ENCODE data around the gene EEF1AKMT3.

GRCh38 chr12:57793920-57794319 lies 21.5 kb downstream of the EEF1AKMT3 start:
- TF ChIP-seq CTCF (IDR thresholded peaks at IDR 0.05): no peak
- no peak for TF ChIP-seq CEBPB (IDR thresholded peaks at IDR 0.05)
- no peak for TF ChIP-seq JUN (IDR thresholded peaks at IDR 0.05)
- TF ChIP-seq PBX3 (IDR thresholded peaks at IDR 0.05): no peak
- no peak for TF ChIP-seq EP300 (IDR thresholded peaks at IDR 0.05)
- TF ChIP-seq RFX5 (IDR thresholded peaks at IDR 0.05): no peak
- TF ChIP-seq SREBF2 (IDR thresholded peaks at IDR 0.05): no peak
